Fibroblast of villous mesenchyme (primary cell): ENCODE results near the gene APRT. TPM values are rescaled to one million over a fixed set of nuclear protein-coding genes. Genes with fewer than 3 reads are reported as not detected.
"Not testable (repeated sequence)": the region's sequence is repeated elsewhere in the genome, so short reads cannot be mapped to it uniquely, and the experiment has no call there.

Source experiments
- DNase-seq: peaks from one replicate; pipeline ENCODE4 v3.0.0-alpha.2; 2010; ENCODE audit warnings: low read depth
- H3K4me3 ChIP-seq: 2 replicates; pipeline ENCODE4 v1.5.1; 2011; ENCODE audit warnings: low read depth, mild to moderate bottlenecking, low read length
- total RNA-seq: library from RNA; depleted of rRNA; stranded (reverse); fragments of >200 nt; gene quantifications from 2 replicates; pipeline ENCODE4 v1.2.3, GENCODE V29; 2012
- TF ChIP-seq, protein P1 (sequence below): IDR thresholded peaks from 2 replicates; pipeline ENCODE4 v1.5.1; 2012; ENCODE audit warnings: low read depth, mild to moderate bottlenecking, low read length; ENCODE audit not compliant: insufficient read depth

Gene APRT
- total RNA-seq, 1 donor: 39.7 TPM

DNA sequence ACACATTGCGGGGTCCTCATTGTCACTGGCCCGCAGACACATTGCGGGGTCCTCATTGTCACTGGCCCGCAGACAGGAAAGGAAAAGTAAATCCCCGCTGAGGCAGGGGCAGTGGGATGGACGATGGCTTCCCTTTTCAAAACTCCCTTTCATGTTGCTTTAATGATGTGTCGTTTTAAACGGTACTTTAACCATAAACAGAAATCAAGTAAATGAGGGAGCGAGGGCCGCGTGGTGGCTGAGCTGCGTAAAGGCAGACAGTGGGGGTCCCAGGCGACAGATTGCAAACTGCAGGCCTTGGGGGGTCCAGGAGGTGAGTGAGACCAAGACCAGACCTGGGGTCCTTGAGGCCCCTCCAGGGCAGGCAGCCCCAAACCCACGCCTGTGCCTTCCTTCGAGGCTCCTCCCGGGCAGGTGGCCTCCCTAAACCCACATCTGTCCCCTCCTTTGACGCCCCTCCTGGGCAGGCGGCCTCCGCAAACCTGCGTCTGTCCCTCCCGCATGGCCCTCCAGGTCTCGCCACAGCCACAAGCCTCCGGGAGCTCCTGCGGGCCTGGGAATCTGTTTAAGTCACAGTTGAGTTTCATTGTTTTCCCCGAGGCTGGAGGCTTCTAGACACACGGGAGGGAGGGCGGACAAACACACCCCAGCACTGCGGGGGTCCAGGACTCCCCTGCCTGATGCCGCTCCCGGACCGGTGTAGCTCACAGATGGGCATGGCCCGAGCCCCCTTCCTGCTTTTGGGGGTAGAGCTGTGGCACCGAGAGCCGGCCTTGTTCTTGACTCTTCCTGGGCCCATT, 34.1 kb downstream of the APRT start:
- no peak overlapping the region for H3K4me3 ChIP-seq
- TF ChIP-seq, protein P1, sequence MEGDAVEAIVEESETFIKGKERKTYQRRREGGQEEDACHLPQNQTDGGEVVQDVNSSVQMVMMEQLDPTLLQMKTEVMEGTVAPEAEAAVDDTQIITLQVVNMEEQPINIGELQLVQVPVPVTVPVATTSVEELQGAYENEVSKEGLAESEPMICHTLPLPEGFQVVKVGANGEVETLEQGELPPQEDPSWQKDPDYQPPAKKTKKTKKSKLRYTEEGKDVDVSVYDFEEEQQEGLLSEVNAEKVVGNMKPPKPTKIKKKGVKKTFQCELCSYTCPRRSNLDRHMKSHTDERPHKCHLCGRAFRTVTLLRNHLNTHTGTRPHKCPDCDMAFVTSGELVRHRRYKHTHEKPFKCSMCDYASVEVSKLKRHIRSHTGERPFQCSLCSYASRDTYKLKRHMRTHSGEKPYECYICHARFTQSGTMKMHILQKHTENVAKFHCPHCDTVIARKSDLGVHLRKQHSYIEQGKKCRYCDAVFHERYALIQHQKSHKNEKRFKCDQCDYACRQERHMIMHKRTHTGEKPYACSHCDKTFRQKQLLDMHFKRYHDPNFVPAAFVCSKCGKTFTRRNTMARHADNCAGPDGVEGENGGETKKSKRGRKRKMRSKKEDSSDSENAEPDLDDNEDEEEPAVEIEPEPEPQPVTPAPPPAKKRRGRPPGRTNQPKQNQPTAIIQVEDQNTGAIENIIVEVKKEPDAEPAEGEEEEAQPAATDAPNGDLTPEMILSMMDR: no peak
- DNase-seq: no peak

DNA sequence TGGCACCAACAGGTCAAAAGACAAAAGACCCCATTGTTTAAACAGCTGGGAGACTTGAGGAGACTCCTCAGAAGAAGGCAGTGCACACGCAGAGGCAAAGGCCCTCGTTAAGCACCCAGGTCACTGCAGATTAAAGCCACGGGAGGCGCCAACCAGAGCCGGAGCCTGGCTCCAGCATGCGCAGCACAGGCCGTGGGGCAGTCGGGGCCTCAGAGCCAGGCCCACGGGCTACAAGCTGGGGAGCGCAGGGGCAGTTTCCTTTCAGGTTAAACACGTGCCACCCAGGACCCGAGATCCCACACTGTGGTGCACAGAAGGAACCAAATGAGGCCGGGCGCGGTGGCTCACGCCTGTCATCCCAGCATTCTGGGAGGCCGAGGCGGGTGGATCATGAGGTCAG, 35.9 kb downstream of the APRT start:
- TF ChIP-seq, protein P1: no peak
- DNase-seq: no peak

DNA sequence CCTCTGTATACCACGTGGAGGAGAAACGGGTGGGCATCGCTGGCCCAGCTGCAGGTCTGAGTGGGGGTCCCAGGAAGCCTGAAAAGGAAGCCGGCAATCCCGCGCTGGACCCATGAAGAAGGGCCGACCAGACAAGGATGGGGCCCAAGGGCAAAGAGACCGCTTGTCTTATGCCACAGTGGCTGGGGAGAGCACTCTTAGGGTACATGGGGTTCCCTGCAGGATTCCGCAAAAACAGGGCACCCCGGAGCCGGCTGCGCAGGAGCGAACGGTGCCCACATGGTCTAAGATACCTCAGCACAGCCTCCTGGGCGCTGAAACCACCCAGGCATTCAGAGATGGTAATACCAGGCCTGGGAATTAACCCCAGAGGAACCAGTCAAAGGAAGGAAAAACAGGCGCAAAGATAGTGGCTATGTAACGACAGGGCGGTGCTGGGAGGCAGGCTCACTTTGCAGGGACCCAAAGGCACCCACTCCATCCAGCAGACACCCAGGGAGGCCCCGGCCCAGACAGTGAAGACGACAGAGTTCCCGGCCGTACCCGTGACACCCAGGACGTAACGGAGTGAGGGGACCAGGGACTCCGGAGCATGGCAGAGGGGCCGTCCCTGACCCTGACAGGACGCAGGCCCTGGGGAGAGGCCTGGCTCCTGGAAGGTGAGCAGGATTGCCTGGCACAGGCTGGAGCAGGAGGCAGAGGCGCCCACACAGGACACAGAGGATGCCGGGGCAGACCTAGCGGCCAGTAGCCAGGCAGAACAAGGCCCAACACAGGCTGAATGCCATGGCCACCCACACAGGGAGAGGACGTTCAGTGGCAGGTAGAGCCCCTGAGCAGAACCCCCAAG, 37.0 kb downstream of the APRT start:
- TF ChIP-seq, protein P1: no peak
- no peak for DNase-seq
- H3K4me3 ChIP-seq: no peak overlapping the region

More for the DNA sequence above, 35.9 kb downstream of the APRT start:
- H3K4me3 ChIP-seq: no peak overlapping the region

DNA sequence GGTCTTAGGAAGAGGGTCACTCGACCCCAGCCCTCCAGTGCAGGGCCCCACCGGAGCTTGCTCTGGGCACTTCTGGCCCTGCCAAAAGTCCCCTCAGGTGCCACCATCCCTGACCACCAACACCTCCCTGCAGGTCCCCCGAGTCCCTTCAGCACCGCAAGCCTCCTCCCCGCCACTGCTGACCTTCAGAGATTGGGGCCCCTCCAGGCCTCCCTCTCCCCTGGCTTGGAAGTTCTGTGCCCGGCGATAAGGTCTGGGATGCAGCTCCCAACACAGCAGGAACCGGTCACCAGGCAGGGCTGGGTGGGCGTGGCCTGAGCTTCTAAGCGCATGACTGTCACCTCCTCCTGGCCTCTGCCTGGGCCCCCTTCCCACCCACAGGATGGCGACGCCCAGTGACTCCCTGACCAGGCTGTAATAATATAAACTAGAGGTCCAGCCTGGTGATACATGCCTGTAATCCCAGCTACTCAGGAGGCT, 37.9 kb downstream of the APRT start:
- TF ChIP-seq, protein P1: no peak
- H3K4me3 ChIP-seq: peak overlapping the region; percentile 35
- peak; percentile 87 for DNase-seq

DNA sequence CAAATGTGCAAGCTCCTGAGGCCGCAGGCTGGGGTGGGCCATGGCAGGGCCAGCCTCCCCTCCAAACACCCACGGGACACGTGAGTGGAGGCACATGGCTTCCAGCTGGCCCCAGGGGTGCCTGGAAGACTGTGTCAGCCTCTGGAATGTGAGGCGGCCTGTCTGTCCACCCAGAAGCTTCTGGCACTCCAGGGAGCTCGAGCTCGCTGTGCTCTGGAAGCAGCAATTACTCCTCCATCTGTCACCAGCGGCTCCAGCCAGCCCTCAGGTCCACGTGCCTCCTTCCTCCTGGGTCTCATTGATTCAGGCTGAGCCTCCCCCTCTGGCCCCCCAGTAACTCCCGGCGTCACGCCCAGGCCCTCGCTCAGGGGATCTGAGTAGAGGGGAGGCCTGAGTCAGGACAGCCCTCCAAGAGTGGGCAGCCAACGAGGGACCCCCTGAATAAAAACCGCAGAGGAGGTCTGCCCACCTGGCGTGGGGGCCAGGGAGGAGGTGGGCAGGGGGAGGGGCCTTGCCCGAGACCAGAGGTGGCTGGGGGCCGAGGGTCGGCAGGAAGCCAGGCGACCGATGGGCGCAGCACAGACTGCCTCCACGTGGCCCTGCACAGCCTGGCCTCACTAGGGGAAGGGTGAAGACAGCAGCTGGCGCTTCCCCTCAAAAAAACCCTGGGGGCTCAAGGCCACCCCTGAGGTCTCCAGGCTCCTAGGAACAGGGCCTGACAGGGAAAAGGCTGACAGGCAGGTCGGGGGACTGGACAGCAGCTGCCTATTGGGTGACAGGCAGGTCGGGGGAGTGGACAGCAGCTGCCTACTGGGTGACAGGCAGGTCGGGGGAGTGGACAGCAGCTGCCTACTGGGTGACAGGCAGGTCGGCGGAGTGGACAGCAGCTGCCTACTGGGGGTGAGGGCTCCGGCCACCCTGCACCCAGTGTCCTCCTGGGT, 38.6 kb downstream of the APRT start:
- H3K4me3 ChIP-seq: peak overlapping the region; percentile 6
- peak; percentile 94 for DNase-seq
- TF ChIP-seq, protein P1: no peak

DNA sequence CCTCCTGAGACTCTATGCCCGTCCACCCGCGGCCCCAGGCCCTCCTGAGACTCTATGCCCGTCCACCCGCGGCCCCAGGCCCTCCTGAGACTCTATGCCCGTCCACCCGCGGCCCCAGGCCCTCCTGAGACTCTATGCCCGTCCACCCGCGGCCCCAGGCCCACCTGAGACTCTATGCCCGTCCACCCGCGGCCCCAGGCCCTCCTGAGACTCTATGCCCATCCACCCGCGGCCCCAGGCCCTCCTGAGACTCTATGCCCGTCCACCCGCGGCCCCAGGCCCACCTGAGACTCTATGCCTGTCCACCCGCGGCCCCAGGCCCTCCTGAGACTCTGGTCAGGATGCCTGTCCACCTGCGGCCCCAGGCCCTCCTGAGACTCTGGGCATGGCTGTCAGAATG, 39.9 kb downstream of the APRT start:
- H3K4me3 ChIP-seq, DNase-seq: not testable (repeated sequence)
